ENCODE measurements around the gene AGA. TPM values are rescaled to one million over a fixed set of nuclear protein-coding genes. Genes with fewer than 3 reads are reported as not detected.

The AGA gene
- total RNA-seq, 4 donors from 2014 or later, result 42.2 to 82.8 (median 50.4) TPM

- H3K36me3 ChIP-seq, result no peaks in the 10 kb centered on the region
- intact Hi-C loops (cut with DNase I), result no loop called here
- H3K9me3 ChIP-seq, result no peaks in the 10 kb centered on the region
- no peak for TF ChIP-seq CTCF (IDR thresholded peaks at IDR 0.05)
- TF ChIP-seq POLR2A (IDR thresholded peaks at IDR 0.05), result no peak
- H3K4me1 ChIP-seq, result peaks cover 8 to 12% of the 10 kb centered on the region in 2 donors
- no peaks in the 10 kb centered on the region for H3K27me3 ChIP-seq
- WGBS, 2 donors, result 47 to 76% methylated on average over 1 of the region's 1 CpG
- no peak overlapping the region for H3K4me3 ChIP-seq (replicated peaks in 1 of 3)
- H3K27ac ChIP-seq, result no peak overlapping the region
- no peak for DNase-seq
Measured at GRCh38 chr4:177448850-177449249, 6.6 kb upstream of the AGA start.

- no peaks in the 10 kb centered on the region for H3K9me3 ChIP-seq
- intact Hi-C loops (cut with DNase I), result no loop called here
- H3K27me3 ChIP-seq, result no peaks in the 10 kb centered on the region
Measured at GRCh38 chr4:177447417-177448004, 5.3 kb upstream of the AGA start.

GRCh38 chr4:177446586-177446985 is 4.3 kb upstream of the AGA start:
- H3K27me3 ChIP-seq, result no peaks in the 10 kb centered on the region
- H3K4me3 ChIP-seq (replicated peaks in 1 of 3), result no peak overlapping the region
- WGBS, 2 donors, result 83 to 86% methylated on average over 2 of the region's 2 CpGs
- intact Hi-C loops (cut with DNase I), result no loop called here
- no peak overlapping the region for H3K27ac ChIP-seq
- no peak for DNase-seq
- H3K9me3 ChIP-seq, result no peaks in the 10 kb centered on the region
- TF ChIP-seq POLR2A (IDR thresholded peaks at IDR 0.05) (no peak), CTCF (IDR thresholded peaks at IDR 0.05) (no peak)
- H3K36me3 ChIP-seq, result no peaks in the 10 kb centered on the region
- peaks cover 9 to 13% of the 10 kb centered on the region in 2 donors for H3K4me1 ChIP-seq

More at GRCh38 chr4:177447417-177448004, 5.3 kb upstream of the AGA start:
- 77 to 82% methylated on average over 1 of the region's 1 CpG for WGBS, 2 donors
- TF ChIP-seq POLR2A (IDR thresholded peaks at IDR 0.05) (no peak), CTCF (IDR thresholded peaks at IDR 0.05) (no peak)
- H3K4me1 ChIP-seq, result peaks cover 12 to 14% of the 10 kb centered on the region in 2 donors
- H3K27ac ChIP-seq, result no peak overlapping the region
- H3K4me3 ChIP-seq (replicated peaks in 1 of 3), result no peak overlapping the region
- H3K36me3 ChIP-seq, result no peaks in the 10 kb centered on the region
- DNase-seq, result no peak

GRCh38 chr4:177444911-177445736 is 2.9 kb upstream of the AGA start:
- intact Hi-C loops (cut with DNase I), result no loop called here
- Histone ChIP-seq H3K4me1 (peaks cover 0 to 11% of the 10 kb centered on the region in 2 donors), H3K9me3 (no peaks in the 10 kb centered on the region), H3K36me3 (no peaks in the 10 kb centered on the region), H3K27ac (no peak overlapping the region), H3K4me3 (replicated peaks in 1 of 3) (no peak overlapping the region), H3K27me3 (no peaks in the 10 kb centered on the region)
- no peak for TF ChIP-seq POLR2A (IDR thresholded peaks at IDR 0.05)
- TF ChIP-seq CTCF (IDR thresholded peaks at IDR 0.05), result no peak
- WGBS, 2 donors, result 86 to 89% methylated on average over 26 of the region's 26 CpGs
- peak in 1 of 2 donors; percentile 15 for DNase-seq
